Sigmoid colon (tissue), 4 donors: ENCODE measurements around the gene LSG1.

Source experiments
- POLR2A ChIP-seq, 2 donors: fragments of 450-650 bp; IDR thresholded peaks; one replicate each; pipeline ENCODE4 v1.6.1; 2016; ENCODE audit warnings: antibody characterized with exemption in 2 of 2, mild to moderate bottlenecking in 2 of 2, moderate library complexity in 2 of 2
- POLR2AphosphoS5 ChIP-seq, 4 donors: sonication (generic); formaldehyde crosslinking; IDR thresholded peaks; one replicate each; pipeline ENCODE4 v1.6.1; 2017; ENCODE audit warnings: antibody characterized with exemption in 4 of 4
- TF ChIP-seq, protein P1 (sequence below), 4 experiments: fragments of 450-650 bp in 3 of 4; fragments of 200-600 bp in 1 of 4; IDR thresholded peaks; one replicate each; pipeline ENCODE4 v1.5.1; 2016 to 2019; ENCODE audit warnings: antibody characterized with exemption in 4 of 4, mild to moderate bottlenecking in 3 of 4, moderate library complexity in 2 of 4

DNA sequence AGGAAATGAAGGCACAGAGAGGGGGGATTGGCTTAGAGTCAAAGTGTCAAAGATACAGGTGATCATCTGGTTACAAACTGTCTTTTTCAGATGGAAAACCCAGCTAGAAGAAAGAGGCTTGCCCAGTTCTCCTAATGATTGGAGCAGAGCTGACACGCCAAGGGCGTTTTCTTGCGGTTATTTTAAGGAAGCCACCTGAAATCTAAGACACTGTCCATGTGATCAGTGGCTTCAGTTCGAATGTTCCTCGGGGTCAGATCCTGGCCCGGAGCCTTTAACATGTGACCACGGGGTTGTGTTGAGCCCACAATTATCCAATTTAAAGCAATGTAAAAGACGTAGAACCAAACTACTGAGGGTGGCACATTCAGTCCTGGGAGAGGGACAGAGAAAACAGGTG, 33.2 kb upstream of the LSG1 start:
- TF ChIP-seq, protein P1, sequence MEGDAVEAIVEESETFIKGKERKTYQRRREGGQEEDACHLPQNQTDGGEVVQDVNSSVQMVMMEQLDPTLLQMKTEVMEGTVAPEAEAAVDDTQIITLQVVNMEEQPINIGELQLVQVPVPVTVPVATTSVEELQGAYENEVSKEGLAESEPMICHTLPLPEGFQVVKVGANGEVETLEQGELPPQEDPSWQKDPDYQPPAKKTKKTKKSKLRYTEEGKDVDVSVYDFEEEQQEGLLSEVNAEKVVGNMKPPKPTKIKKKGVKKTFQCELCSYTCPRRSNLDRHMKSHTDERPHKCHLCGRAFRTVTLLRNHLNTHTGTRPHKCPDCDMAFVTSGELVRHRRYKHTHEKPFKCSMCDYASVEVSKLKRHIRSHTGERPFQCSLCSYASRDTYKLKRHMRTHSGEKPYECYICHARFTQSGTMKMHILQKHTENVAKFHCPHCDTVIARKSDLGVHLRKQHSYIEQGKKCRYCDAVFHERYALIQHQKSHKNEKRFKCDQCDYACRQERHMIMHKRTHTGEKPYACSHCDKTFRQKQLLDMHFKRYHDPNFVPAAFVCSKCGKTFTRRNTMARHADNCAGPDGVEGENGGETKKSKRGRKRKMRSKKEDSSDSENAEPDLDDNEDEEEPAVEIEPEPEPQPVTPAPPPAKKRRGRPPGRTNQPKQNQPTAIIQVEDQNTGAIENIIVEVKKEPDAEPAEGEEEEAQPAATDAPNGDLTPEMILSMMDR (IDR thresholded peaks at IDR 0.05) = no peak
- TF ChIP-seq POLR2AphosphoS5 (IDR thresholded peaks at IDR 0.05) = no peak
- no peak for TF ChIP-seq POLR2A (IDR thresholded peaks at IDR 0.05)
